K562 (cell line): ENCODE data around the gene GNGT2. TPM values are rescaled to one million over a fixed set of nuclear protein-coding genes. Genes with fewer than 3 reads are reported as not detected.

Source experiments
- FOXJ3 ChIP-seq: sonication (generic); formaldehyde crosslinking; IDR thresholded peaks from 2 replicates; pipeline ENCODE4 v1.4.0; 2020; ENCODE audit warnings: mild to moderate bottlenecking, missing genetic modification reagents
- GATA2 ChIP-seq: sonication (generic); formaldehyde crosslinking; IDR thresholded peaks from 2 replicates; pipeline ENCODE4 v1.4.0; 2020; ENCODE audit warnings: mild to moderate bottlenecking, missing genetic modification reagents
- KDM5B ChIP-seq: fragments of 200-600 bp; sonication (generic); IDR thresholded peaks from 2 replicates; pipeline ENCODE4 v1.6.1; 2012; ENCODE audit warnings: low read depth, mild to moderate bottlenecking, moderate library complexity, low read length, control low read depth, inconsistent platforms; ENCODE audit not compliant: insufficient replicate concordance
- NBN ChIP-seq: fragments of 450-650 bp; IDR thresholded peaks from 2 replicates; pipeline ENCODE4 v1.6.1; 2016; ENCODE audit warnings: low read depth, mild to moderate bottlenecking
- POLR2AphosphoS2 ChIP-seq: IDR thresholded peaks from 2 replicates; pipeline ENCODE4 v1.6.1; 2012; ENCODE audit warnings: low read length, improper control_type of control experiment
- RFX7 ChIP-seq: fragments of 250-450 bp; sonication (Bioruptor Pico); IDR thresholded peaks from 2 replicates; pipeline ENCODE4 v1.5.1; 2021; ENCODE audit warnings: mild to moderate bottlenecking
- SMC3 ChIP-seq: conservative IDR thresholded peaks from 2 replicates; pipeline ENCODE4 v1.6.1; 2011; ENCODE audit warnings: low read depth, low read length, improper control_type of control experiment; ENCODE audit not compliant: insufficient read depth
- SNRNP70 ChIP-seq: fragments of 200-400 bp; formaldehyde crosslinking; optimal IDR thresholded peaks from 2 replicates; pipeline ENCODE3; 2017; ENCODE audit warnings: low read depth, low read length
- TARDBP ChIP-seq: fragments of 450-650 bp; IDR thresholded peaks from 2 replicates; pipeline ENCODE4 v1.6.1; 2016
- ZNF121 ChIP-seq: sonication (generic); formaldehyde crosslinking; conservative IDR thresholded peaks from 2 replicates; pipeline ENCODE4 v1.8.0; 2022; ENCODE audit warnings: missing genetic modification reagents
- ZNF224 ChIP-seq: sonication (generic); formaldehyde crosslinking; IDR thresholded peaks from 2 replicates; pipeline ENCODE4 v1.8.0; 2022; ENCODE audit warnings: mild to moderate bottlenecking, missing genetic modification reagents
- ZNF24 ChIP-seq: fragments of 450-650 bp; IDR thresholded peaks from 2 replicates; pipeline ENCODE4 v1.6.1; 2016
- polyA plus RNA-seq, 8 experiments: library from polyadenylated mRNA; depleted of rRNA in 4 of 8; stranded (reverse) in 5 of 8; unstranded in 3 of 8; fragments of >200 nt; fragmentation: Nextera tagmentation in 2 of 8; fragmentation: Illumina TruSeq in 1 of 8; extraction: Ambion mirVana in 2 of 8; extraction: Trizol in 1 of 8; gene quantifications; 2 replicates each; pipeline versions ENCODE4 v1.2.1 to v1.2.3, GENCODE V29; 2011 to 2014; ENCODE audit warnings: inconsistent platforms in 1 of 8, missing spikeins in 1 of 8
- total RNA-seq, 7 experiments: library from RNA; depleted of rRNA in 6 of 7; stranded (reverse); fragments of >200 nt in 6 of 7; fragmentation: Illumina TruSeq in 2 of 7; extraction: Trizol in 2 of 7; gene quantifications; 2 replicates each; pipeline versions ENCODE4 v1.2.1 to v1.2.3, GENCODE V29; 2011 to 2021; ENCODE audit warnings: low replicate concordance in 1 of 7
- TF ChIP-seq, protein P1 (sequence below), 3 experiments: IDR thresholded peaks in 2 of 3; conservative IDR thresholded peaks in 1 of 3; 2 replicates each; pipeline ENCODE4 v1.5.1; 2011 to 2012; ENCODE audit warnings: low read length in 3 of 3, mild to moderate bottlenecking in 3 of 3, control low read depth in 2 of 3, improper control_type of control experiment in 1 of 3, inconsistent platforms in 1 of 3, low read depth in 1 of 3, mixed read lengths in 1 of 3, moderate library complexity in 1 of 3; ENCODE audit not compliant: insufficient read depth in 2 of 3
- TF ChIP-seq, protein P2 (sequence below): IDR thresholded peaks from 2 replicates; pipeline ENCODE4 v1.6.1; 2014; ENCODE audit warnings: antibody characterized with exemption
- TF ChIP-seq, protein P3 (sequence below): sonication (generic); formaldehyde crosslinking; IDR thresholded peaks from 2 replicates; pipeline ENCODE4 v1.8.0; 2022; ENCODE audit warnings: missing genetic modification reagents, mild to moderate bottlenecking, moderate library complexity, borderline replicate concordance
- TF ChIP-seq, protein P4 (sequence below): fragments of 200-800 bp; sonication (Bioruptor generic); IDR thresholded peaks from 2 replicates; pipeline ENCODE4 v1.6.1; 2016; ENCODE audit warnings: missing genetic modification characterization, missing compliant biosample characterization
- TF ChIP-seq, protein P5 (sequence below): fragments of 450-650 bp; formaldehyde crosslinking; conservative IDR thresholded peaks from 2 replicates; pipeline ENCODE4 v1.4.0; 2022; ENCODE audit warnings: mild to moderate bottlenecking, missing genetic modification characterization

GNGT2 gene
- total and polyA plus RNA-seq, 9 of the 15 experiments (the other 6 are each of a cell fraction or from before 2014, with no cell fraction given): not detected

DNA sequence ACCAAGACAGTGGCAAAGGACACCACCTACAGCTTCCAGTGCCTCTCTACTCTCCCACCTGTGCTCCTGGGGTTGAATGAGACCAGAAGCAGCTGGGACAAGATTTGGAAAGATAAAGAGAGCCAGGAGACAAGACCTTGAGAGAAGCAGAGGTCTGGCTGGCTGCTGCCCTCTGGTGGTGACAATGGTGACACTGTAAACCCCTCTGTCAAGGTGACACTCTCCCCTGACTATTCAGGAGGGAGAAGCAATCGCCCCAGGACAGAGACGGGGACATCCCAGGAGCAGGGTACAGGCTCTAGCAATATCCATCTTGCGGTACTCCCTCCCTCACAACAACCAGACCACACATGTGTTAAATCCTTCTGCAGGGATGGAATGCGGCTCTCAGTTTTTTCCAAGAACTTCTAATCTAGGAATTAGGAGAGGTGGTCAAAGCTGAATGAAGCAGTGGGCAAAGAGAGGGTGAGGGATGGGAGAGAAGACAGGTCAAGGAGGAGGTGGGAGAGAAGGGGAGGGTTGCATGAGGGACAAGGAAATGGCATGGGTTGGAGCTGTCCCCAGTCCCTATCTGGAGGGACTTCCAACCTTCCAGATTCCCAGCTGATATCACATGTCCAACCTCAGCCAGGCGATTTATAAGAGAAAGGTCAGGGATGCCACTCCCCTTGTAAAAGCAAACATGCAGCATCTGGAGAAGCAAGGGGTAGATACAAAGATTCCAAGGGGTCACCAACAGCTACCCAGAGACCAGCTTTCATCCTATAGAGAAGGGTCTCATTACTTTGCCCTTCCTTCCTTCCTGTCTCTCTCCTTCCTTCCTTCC lies 17.3 kb upstream of the GNGT2 start (continued):
- no peak for TF ChIP-seq NBN
- TF ChIP-seq, protein P1, sequence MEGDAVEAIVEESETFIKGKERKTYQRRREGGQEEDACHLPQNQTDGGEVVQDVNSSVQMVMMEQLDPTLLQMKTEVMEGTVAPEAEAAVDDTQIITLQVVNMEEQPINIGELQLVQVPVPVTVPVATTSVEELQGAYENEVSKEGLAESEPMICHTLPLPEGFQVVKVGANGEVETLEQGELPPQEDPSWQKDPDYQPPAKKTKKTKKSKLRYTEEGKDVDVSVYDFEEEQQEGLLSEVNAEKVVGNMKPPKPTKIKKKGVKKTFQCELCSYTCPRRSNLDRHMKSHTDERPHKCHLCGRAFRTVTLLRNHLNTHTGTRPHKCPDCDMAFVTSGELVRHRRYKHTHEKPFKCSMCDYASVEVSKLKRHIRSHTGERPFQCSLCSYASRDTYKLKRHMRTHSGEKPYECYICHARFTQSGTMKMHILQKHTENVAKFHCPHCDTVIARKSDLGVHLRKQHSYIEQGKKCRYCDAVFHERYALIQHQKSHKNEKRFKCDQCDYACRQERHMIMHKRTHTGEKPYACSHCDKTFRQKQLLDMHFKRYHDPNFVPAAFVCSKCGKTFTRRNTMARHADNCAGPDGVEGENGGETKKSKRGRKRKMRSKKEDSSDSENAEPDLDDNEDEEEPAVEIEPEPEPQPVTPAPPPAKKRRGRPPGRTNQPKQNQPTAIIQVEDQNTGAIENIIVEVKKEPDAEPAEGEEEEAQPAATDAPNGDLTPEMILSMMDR (IDR thresholded peaks at IDR 0.05 in 2 of 3, conservative IDR thresholded peaks at IDR 0.05 in 1 of 3; ENCODE audit: insufficient read depth in 2 of 3, low read depth in 1 of 3, low read length in 3 of 3): peak; percentile 86 to 91 (median 86)
- no peak for TF ChIP-seq TARDBP
- TF ChIP-seq KDM5B: no peak
- no peak for TF ChIP-seq FOXJ3 (CRISPR knock-in tag)
- TF ChIP-seq, protein P2, sequence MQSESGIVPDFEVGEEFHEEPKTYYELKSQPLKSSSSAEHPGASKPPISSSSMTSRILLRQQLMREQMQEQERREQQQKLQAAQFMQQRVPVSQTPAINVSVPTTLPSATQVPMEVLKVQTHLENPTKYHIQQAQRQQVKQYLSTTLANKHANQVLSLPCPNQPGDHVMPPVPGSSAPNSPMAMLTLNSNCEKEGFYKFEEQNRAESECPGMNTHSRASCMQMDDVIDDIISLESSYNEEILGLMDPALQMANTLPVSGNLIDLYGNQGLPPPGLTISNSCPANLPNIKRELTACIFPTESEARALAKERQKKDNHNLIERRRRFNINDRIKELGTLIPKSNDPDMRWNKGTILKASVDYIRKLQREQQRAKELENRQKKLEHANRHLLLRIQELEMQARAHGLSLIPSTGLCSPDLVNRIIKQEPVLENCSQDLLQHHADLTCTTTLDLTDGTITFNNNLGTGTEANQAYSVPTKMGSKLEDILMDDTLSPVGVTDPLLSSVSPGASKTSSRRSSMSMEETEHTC: no peak
- TF ChIP-seq, protein P3, sequence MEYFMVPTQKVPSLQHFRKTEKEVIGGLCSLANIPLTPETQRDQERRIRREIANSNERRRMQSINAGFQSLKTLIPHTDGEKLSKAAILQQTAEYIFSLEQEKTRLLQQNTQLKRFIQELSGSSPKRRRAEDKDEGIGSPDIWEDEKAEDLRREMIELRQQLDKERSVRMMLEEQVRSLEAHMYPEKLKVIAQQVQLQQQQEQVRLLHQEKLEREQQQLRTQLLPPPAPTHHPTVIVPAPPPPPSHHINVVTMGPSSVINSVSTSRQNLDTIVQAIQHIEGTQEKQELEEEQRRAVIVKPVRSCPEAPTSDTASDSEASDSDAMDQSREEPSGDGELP (CRISPR knock-in tag): peak; percentile 47; the same call in 1 of the 2 replicates
- TF ChIP-seq ZNF224 (CRISPR knock-in tag): no peak
- peak; percentile 85 for TF ChIP-seq SMC3
- TF ChIP-seq RFX7: no peak
- TF ChIP-seq, protein P4, sequence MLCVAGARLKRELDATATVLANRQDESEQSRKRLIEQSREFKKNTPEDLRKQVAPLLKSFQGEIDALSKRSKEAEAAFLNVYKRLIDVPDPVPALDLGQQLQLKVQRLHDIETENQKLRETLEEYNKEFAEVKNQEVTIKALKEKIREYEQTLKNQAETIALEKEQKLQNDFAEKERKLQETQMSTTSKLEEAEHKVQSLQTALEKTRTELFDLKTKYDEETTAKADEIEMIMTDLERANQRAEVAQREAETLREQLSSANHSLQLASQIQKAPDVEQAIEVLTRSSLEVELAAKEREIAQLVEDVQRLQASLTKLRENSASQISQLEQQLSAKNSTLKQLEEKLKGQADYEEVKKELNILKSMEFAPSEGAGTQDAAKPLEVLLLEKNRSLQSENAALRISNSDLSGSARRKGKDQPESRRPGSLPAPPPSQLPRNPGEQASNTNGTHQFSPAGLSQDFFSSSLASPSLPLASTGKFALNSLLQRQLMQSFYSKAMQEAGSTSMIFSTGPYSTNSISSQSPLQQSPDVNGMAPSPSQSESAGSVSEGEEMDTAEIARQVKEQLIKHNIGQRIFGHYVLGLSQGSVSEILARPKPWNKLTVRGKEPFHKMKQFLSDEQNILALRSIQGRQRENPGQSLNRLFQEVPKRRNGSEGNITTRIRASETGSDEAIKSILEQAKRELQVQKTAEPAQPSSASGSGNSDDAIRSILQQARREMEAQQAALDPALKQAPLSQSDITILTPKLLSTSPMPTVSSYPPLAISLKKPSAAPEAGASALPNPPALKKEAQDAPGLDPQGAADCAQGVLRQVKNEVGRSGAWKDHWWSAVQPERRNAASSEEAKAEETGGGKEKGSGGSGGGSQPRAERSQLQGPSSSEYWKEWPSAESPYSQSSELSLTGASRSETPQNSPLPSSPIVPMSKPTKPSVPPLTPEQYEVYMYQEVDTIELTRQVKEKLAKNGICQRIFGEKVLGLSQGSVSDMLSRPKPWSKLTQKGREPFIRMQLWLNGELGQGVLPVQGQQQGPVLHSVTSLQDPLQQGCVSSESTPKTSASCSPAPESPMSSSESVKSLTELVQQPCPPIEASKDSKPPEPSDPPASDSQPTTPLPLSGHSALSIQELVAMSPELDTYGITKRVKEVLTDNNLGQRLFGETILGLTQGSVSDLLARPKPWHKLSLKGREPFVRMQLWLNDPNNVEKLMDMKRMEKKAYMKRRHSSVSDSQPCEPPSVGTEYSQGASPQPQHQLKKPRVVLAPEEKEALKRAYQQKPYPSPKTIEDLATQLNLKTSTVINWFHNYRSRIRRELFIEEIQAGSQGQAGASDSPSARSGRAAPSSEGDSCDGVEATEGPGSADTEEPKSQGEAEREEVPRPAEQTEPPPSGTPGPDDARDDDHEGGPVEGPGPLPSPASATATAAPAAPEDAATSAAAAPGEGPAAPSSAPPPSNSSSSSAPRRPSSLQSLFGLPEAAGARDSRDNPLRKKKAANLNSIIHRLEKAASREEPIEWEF (CRISPR knock-in tag): no peak
- TF ChIP-seq, protein P5, sequence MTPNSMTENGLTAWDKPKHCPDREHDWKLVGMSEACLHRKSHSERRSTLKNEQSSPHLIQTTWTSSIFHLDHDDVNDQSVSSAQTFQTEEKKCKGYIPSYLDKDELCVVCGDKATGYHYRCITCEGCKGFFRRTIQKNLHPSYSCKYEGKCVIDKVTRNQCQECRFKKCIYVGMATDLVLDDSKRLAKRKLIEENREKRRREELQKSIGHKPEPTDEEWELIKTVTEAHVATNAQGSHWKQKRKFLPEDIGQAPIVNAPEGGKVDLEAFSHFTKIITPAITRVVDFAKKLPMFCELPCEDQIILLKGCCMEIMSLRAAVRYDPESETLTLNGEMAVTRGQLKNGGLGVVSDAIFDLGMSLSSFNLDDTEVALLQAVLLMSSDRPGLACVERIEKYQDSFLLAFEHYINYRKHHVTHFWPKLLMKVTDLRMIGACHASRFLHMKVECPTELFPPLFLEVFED (CRISPR knock-in tag): no peak
- no peak for TF ChIP-seq SNRNP70
- TF ChIP-seq ZNF121 (CRISPR knock-in tag): no peak
- TF ChIP-seq ZNF24: no peak
- TF ChIP-seq POLR2AphosphoS2: no peak
- TF ChIP-seq GATA2 (CRISPR knock-in tag): peak; percentile 84
